Mammary epithelial cell (primary cell): ENCODE results near the gene ANKRD33B.

Experiments used
- CTCF ChIP-seq, 2 donors: IDR thresholded peaks in 1 of 2; conservative IDR thresholded peaks in 1 of 2; 2 replicates each; pipeline ENCODE4 v1.5.1; 2011 to 2012; ENCODE audit warnings: inconsistent platforms in 2 of 2, low read length in 2 of 2, mild to moderate bottlenecking in 2 of 2, control low read depth in 1 of 2, low read depth in 1 of 2; ENCODE audit not compliant: insufficient read depth in 1 of 2; ENCODE audit errors: extremely low read depth in 1 of 2
- EZH2 ChIP-seq: IDR thresholded peaks from 2 replicates; pipeline ENCODE4 v1.6.1; 2012; ENCODE audit warnings: low read length, inconsistent platforms, borderline replicate concordance

DNA sequence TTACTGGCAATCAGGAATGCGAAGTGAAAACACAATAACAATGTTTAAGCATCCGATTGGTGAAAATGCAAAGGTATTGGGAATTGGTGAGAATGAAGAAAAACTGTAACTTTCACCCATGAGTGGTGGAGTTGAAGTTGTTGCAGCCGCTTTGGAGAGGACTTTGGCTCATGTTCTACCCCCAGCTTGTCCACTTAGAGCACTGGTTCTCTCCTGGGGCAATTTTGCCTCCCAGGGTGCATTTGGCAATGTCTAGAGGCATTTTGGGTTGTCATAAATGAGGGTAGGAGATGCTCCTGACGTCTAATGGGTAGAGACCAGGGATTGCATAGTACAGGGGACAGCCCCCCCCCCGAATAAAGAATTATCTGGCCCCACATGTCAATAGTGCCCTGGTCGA, 46.2 kb downstream of the ANKRD33B start:
- TF ChIP-seq EZH2 (no peak), CTCF (conservative IDR thresholded peaks at IDR 0.05 in 1 of 2, IDR thresholded peaks at IDR 0.05 in 1 of 2; ENCODE audit: extremely low read depth in 1 of 2, insufficient read depth in 1 of 2, low read depth in 1 of 2, low read length in 2 of 2) (no peak)
